Fibroblast of the aortic adventitia (primary cell): ENCODE data around the gene KANTR. TPM values are rescaled to one million over a fixed set of nuclear protein-coding genes. Genes with fewer than 3 reads are reported as not detected.

Experiments
- DNase-seq: peaks from one replicate; pipeline ENCODE4 v3.0.0-alpha.2; 2010; ENCODE audit warnings: low read depth
- H3K4me3 ChIP-seq: 2 replicates; pipeline ENCODE4 v1.5.1; 2011; ENCODE audit warnings: low read depth, mild to moderate bottlenecking, control low read depth, low read length, moderate library complexity
- CTCF ChIP-seq: IDR thresholded peaks from 2 replicates; pipeline ENCODE4 v1.5.1; 2011; ENCODE audit warnings: mild to moderate bottlenecking, low read length, control low read depth, inconsistent platforms; ENCODE audit not compliant: insufficient read depth
- total RNA-seq: library from RNA; depleted of rRNA; stranded (reverse); fragments of >200 nt; gene quantifications from 2 replicates; pipeline ENCODE4 v1.2.3, GENCODE V29; 2012; ENCODE audit warnings: low replicate concordance

KANTR gene
- total RNA-seq, 1 donor, result 7.2 TPM

GRCh38 chrX:53073115-53073586 lies 20.8 kb upstream of the KANTR start:
- H3K4me3 ChIP-seq, result no peak overlapping the region
- no peak for DNase-seq
- TF ChIP-seq CTCF, result no peak

- no peak overlapping the region for H3K4me3 ChIP-seq
- no peak for TF ChIP-seq CTCF
- DNase-seq, result no peak
Measured at GRCh38 chrX:53075011-53075410, 18.9 kb upstream of the KANTR start.

GRCh38 chrX:53076671-53077070 lies 17.3 kb upstream of the KANTR start:
- no peak for TF ChIP-seq CTCF
- H3K4me3 ChIP-seq, result no peak overlapping the region
- no peak for DNase-seq

- TF ChIP-seq CTCF, result no peak
Measured at GRCh38 chrX:53077207-53078197, 16.4 kb upstream of the KANTR start.

GRCh38 chrX:53078943-53079342 lies 15.0 kb upstream of the KANTR start:
- TF ChIP-seq CTCF, result no peak
- H3K4me3 ChIP-seq, result no peak overlapping the region
- DNase-seq, result no peak

More at GRCh38 chrX:53077207-53078197, 16.4 kb upstream of the KANTR start:
- no peak for DNase-seq
- H3K4me3 ChIP-seq, result no peak overlapping the region

- peak; percentile 39 for DNase-seq
- no peak for TF ChIP-seq CTCF
- peak overlapping the region; percentile 43 for H3K4me3 ChIP-seq
Measured at GRCh38 chrX:53080628-53081580, 13.0 kb upstream of the KANTR start.
